Calu3 (cell line): ENCODE data around the gene OR6N1. TPM values are rescaled to one million over a fixed set of nuclear protein-coding genes. Genes with fewer than 3 reads are reported as not detected.

Experiments
- BruUV-seq: library from RNA; stranded (reverse); fragments of 400-500 nt; replicated peaks from 2 replicates; lab custom pipeline; 2021; lab: Mats Ljungman, UMichigan
- CTCF ChIA-PET: fragments of 300-600 bp; sonication (Branson Sonifier 250); formaldehyde crosslinking; loops from one replicate; lab custom pipeline; 2022; ENCODE audit warnings: antibody characterized with exemption; lab: Charles Lee
- DNase-seq: peaks from one replicate; pipeline ENCODE4 v3.0.0; 2022
- H3K27ac Mint-ChIP-seq: one replicate; pipeline ENCODE4 v1.8.0; 2022; ENCODE audit warnings: mixed read lengths; ENCODE audit not compliant: unreplicated experiment
- H3K27me3 Mint-ChIP-seq: one replicate; pipeline ENCODE4 v1.8.0; 2022; ENCODE audit warnings: mixed read lengths; ENCODE audit not compliant: unreplicated experiment
- H3K36me3 Mint-ChIP-seq: one replicate; pipeline ENCODE4 v1.8.0; 2022; ENCODE audit warnings: mild to moderate bottlenecking, moderate library complexity, mixed read lengths; ENCODE audit not compliant: insufficient read depth, unreplicated experiment
- H3K4me1 Mint-ChIP-seq: one replicate; pipeline ENCODE4 v1.8.0; 2022; ENCODE audit warnings: mild to moderate bottlenecking, low read depth, mixed read lengths; ENCODE audit not compliant: unreplicated experiment
- H3K4me3 Mint-ChIP-seq: one replicate; pipeline ENCODE4 v1.8.0; 2022; ENCODE audit warnings: mild to moderate bottlenecking, low read depth, moderate library complexity, mixed read lengths; ENCODE audit not compliant: unreplicated experiment
- H3K9me3 Mint-ChIP-seq: one replicate; pipeline ENCODE4 v1.8.0; 2022; ENCODE audit warnings: low read depth, mixed read lengths; ENCODE audit not compliant: unreplicated experiment
- CTCF ChIP-seq: fragments of 200-600 bp; IDR thresholded peaks from one replicate; pipeline ENCODE4 v1.8.0; 2022; ENCODE audit warnings: antibody characterized with exemption; ENCODE audit not compliant: unreplicated experiment
- intact Hi-C: fragments of 100-400 bp; cut with micrococcal nuclease; formaldehyde crosslinking; loops from one replicate; pipeline ENCODE4 v1.10.0; 2022; ENCODE audit not compliant: unreplicated experiment
- total RNA-seq: library from RNA; stranded (reverse); gene quantifications from 2 replicates; pipeline ENCODE4 v1.2.3, GENCODE V29; 2022

The OR6N1 gene
- total RNA-seq, 1 experiment from 2014 or later, result not detected

GRCh38 chr1:158806916-158807536 is 35.0 kb upstream of the OR6N1 start:
- no peak overlapping the region for H3K27ac Mint-ChIP-seq
- CTCF ChIA-PET, result interaction anchor here (0.6 kb wide), 1 partner anchor 114 kb away, joined by 6 read pairs; no protein-coding TSS in a partner anchor

GRCh38 chr1:158803678-158804077 is 31.7 kb upstream of the OR6N1 start:
- H3K4me1 Mint-ChIP-seq, result no peaks in the 10 kb centered on the region
- intact Hi-C loops, result no loop called here
- H3K36me3 Mint-ChIP-seq, result no peaks in the 10 kb centered on the region
- BruUV-seq, result no TSS peak
- peaks cover 3% of the 10 kb centered on the region for H3K9me3 Mint-ChIP-seq
- no peak for DNase-seq
- H3K4me3 Mint-ChIP-seq, result no peak overlapping the region
- peaks cover 60% of the 10 kb centered on the region for H3K27me3 Mint-ChIP-seq
- H3K27ac Mint-ChIP-seq, result no peak overlapping the region
- CTCF ChIA-PET, result no interaction called here
- no peak for TF ChIP-seq CTCF

More at GRCh38 chr1:158806916-158807536, 35.0 kb upstream of the OR6N1 start:
- no peak for DNase-seq
- Mint-ChIP-seq H3K9me3 (peaks cover 3% of the 10 kb centered on the region), H3K4me1 (no peaks in the 10 kb centered on the region), H3K4me3 (no peak overlapping the region), H3K36me3 (no peaks in the 10 kb centered on the region), H3K27me3 (peaks cover 70% of the 10 kb centered on the region)
- intact Hi-C loops, result no loop called here
- no TSS peak for BruUV-seq
- no peak for TF ChIP-seq CTCF

GRCh38 chr1:158801396-158801795 is 29.4 kb upstream of the OR6N1 start:
- CTCF ChIA-PET, result no interaction called here
- no peak for DNase-seq
- H3K36me3 Mint-ChIP-seq, result no peaks in the 10 kb centered on the region
- peaks cover 3% of the 10 kb centered on the region for H3K9me3 Mint-ChIP-seq
- TF ChIP-seq CTCF, result no peak
- intact Hi-C loops, result no loop called here
- H3K4me1 Mint-ChIP-seq, result no peaks in the 10 kb centered on the region
- H3K27ac Mint-ChIP-seq, result no peak overlapping the region
- peaks cover 61% of the 10 kb centered on the region for H3K27me3 Mint-ChIP-seq
- no peak overlapping the region for H3K4me3 Mint-ChIP-seq
- no TSS peak for BruUV-seq

GRCh38 chr1:158800526-158800925 is 28.5 kb upstream of the OR6N1 start:
- peaks cover 3% of the 10 kb centered on the region for H3K9me3 Mint-ChIP-seq
- no peaks in the 10 kb centered on the region for H3K36me3 Mint-ChIP-seq
- no peak overlapping the region for H3K27ac Mint-ChIP-seq
- no peaks in the 10 kb centered on the region for H3K4me1 Mint-ChIP-seq
- CTCF ChIA-PET, result no interaction called here
- H3K27me3 Mint-ChIP-seq, result peaks cover 61% of the 10 kb centered on the region
- DNase-seq, result no peak
- no peak for TF ChIP-seq CTCF
- intact Hi-C loops, result no loop called here
- H3K4me3 Mint-ChIP-seq, result no peak overlapping the region
- no TSS peak for BruUV-seq
